ENCODE measurements around the gene KIRREL2.
"Not testable (repeated sequence)": the region's sequence is repeated elsewhere in the genome, so short reads cannot be mapped to it uniquely, and the experiment has no call there.

Gene KIRREL2

GRCh38 chr19:35856546-35857149, at the start of gene KIRREL2:
Gene KIRREL2 (plus strand): TSS chr19:35856911. CDS start chr19:35857120, 209 bp downstream.
- DNase-seq (ENCODE audit: low read depth): no peak

DNA sequence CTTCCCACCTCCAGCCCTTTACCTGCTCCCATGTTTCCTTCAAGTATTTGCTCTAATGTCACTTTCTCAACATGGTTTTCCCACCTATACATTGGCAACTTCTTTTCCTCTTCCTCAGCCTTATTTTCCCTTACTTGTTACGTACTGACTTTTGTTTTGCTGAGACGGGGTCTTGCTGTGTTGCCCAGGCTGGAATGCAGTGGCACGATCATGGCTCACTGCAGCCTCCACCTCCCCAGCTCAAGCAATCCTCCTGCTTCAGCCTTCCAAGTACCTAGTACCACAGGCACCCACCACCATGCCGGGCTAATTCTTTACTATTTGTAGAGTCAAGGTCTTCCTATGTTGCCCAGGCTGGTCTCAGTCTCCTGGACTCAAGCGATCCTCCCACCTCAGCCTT, 49.1 kb upstream of the KIRREL2 start:
- DNase-seq (ENCODE audit: low read depth): no peak

- no peak for DNase-seq (ENCODE audit: low read depth)
Measured at GRCh38 chr19:35811317-35812219, 45.1 kb upstream of the KIRREL2 start.

DNA sequence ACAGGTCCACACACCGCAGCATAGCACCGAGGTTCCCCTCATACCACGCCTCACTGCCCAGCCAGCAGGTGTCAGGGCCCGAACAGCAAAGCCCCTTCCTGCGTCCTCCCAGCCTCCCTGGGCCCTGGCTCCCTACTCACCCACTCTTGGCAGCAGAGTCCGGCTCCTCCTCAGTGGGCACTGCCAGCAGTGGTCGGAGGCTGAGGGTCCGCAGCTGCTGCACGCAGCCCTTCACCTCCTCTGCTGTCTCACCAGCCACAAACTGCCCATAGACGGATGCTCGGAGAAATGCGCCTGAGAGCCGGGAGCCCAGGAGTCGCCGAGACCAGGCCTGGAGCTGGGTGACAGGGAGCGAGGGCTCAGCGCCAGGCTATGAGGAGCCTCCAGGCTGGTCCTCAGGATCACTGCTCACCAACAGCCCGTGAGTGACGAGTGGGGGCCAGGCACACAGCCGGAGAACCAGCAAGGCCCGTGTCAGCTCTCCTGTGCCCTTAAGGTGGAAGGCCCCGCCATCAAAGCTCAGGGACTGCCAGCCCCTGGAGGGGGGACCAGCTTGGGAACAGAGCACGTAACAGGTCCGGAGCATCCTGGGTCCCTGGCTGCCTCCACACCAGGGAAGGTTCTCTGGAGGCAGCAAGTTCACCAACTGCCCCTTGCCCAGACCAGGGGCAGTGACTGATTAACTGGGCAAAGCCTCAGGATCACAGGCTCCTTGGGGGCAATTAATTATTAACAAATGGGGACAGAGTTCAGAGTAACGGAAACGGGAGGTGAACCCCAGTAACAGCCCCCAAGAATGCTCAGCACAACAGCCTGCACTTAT, 44.3 kb upstream of the KIRREL2 start, which contains the start of gene PRODH2:
Gene PRODH2, minus strand, starts transcription at position 626 of the 823 bp plus-strand sequence. Its CDS starts 40 bp downstream, at position 586.
- DNase-seq (ENCODE audit: low read depth): no peak

DNA sequence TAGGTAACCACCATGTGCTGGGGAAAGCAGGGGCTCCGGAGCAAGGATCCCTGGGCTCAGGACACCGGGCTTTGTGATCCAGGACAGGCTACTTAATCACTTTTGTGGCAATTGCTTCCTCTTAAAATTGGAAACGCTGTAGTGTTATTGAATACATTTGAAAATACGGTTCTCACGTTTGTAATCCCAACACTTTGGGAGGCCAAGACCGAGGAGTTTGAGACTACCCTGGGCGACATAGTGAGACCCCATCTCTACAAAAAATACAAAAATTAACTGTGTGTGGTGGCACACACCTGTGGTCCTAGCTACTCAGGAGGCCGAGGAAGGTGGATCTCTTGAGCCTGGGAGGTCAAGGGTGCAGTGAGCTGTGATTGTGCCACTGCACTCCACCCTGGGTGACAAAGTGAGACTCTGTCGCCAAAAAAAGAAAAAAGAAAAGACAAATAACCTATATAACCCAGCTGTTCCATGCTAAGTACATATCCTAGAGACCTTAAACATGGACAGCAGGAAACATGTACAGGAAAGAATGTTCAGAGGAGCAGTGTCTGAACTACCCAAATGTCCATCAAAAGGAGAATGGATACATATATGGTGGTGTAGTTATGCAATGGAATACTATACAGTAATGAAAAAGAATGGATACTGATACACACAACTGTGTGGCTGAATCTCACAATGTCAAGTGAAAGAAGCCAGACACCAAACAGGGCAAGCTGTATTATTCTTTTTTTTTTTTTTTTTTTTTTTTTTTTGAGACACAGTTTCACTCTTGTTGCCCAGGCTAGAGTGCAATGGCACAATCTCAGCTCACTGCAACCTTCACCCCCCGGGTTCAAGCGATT, 43.4 kb upstream of the KIRREL2 start:
- no peak for DNase-seq (ENCODE audit: low read depth)

- DNase-seq (ENCODE audit: low read depth): no peak
Measured at GRCh38 chr19:35816262-35816661, 40.4 kb upstream of the KIRREL2 start.

DNA sequence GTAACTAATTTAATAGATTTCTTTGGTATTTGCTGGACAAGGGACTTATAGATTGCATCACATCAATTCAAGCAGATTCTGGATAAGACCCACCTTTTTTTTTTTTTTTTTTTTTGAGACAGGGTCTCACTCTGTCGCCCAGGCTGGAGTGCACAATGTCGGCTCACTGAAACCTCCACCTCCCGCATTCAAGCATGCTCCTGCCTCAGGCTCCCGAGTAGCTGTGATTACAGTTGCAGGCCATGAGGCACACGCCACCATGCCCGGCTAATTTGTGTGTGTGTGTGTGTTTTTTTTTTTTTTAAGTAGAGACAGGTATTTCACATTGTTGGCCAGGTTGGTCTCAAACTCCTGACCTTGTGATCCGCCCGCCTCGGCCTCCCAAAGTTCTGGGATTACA, 39.9 kb upstream of the KIRREL2 start:
- DNase-seq (ENCODE audit: low read depth): no peak

- no peak for DNase-seq (ENCODE audit: low read depth)
Measured at GRCh38 chr19:35818445-35818844, 38.3 kb upstream of the KIRREL2 start.

DNA sequence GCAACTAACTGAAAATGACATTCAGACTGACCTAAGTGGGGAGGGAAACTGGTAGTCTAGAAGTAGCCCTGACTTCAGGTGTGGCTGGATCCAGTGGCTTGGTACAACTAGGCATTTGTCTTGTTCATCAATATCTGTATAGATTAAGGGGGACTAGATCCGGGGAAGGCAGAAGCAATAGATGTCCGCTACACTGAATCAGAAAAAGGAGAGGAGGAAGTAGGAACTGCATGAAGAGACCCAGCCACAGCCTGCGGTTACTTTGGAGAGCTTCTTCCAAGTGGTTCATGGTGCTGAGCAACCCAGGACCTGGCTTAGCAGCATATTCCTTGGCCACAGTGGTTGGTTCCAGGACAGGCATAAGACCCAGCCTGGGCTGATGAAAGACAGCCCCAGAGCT, 34.1 kb upstream of the KIRREL2 start:
- DNase-seq (ENCODE audit: low read depth): no peak

GRCh38 chr19:35824150-35824549, 32.6 kb upstream of the KIRREL2 start:
- DNase-seq (ENCODE audit: low read depth): no peak

DNA sequence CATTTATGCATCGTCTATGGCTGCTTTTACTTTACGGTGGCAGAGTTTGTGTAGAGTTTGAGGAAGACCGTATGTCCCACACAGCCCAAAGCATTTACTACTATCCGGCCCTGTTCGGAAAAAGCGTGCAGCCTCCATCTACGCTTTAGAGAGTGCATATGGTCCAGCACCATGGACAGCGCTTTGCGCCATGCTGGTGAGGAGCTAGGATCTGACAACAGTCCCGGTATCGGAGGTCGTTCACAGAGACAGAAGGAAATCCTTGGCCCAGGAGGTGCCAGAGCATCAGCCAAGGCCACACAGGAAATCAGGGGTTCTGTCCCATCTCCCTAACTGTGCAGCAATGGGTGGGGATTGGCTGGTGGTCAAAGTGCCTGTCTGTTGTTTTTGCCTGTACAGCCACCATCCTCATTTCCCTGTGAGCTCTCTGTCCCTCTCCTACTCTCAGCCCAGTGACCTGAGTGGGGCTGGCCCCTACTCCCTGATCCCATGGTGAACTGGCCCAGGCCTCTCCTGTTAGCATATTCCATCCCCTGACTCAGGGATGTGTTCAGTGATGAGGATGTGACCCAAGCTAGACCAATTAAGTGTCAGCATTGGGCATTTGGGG, 27.9 kb upstream of the KIRREL2 start:
- no peak for DNase-seq (ENCODE audit: low read depth)

DNA sequence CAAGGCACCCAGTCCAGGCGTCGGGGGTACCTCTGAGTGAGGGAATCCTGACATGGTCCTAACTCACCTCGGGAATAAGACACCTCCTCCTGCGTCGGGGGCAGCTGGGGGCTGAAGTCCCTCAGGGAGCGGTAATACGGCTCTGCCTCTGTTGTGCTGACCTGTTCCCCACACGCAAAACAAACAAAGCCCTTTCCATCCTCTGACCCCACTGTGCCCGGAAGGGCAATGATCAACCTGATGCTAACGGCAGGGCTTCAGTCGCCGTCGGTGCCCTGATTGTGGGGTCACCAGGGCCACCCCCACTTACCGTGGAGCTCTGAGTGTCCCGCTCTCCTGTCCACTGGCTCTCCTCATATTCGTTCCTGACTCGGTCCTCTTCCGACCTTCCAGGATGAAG, 25.7 kb upstream of the KIRREL2 start:
- DNase-seq (ENCODE audit: low read depth): no peak

DNA sequence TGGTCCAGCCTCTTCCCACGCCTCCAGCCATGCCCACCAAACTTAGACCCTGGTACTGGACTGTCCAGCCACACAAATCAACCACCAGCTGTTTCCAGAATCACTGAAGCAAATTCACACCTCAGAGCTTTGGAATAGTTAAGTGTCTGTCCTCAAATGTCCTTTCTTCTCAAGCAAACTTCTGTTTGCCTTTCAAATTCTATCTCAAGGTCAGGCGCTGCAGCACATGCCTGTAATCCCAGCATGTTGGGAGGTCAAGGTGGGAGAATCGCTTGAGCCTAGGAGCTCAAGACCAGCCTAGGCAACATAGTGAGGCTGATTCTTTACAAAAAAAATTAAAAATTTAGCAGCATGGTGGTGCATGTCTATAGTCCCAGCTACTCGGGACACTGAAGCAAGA, 24.7 kb upstream of the KIRREL2 start:
- DNase-seq (ENCODE audit: low read depth): no peak

DNA sequence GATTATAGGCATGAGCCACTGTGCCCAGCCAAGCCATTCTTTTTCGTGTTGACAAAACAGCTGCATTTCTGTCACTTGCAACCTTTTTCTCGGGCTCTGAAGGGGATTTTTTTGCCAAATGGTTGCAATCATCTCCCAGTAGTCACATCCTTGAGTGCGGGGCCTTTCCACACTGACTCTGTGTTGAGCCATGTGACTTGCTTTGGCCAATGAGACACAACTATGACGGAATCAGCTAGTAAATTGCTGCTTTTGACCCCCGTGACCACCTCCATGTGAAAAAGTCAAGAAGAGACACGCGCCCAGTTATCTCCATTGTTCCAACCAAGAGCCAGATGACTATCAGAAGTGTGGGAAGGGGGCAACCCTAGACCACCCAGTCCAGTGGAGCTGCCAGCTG, 22.7 kb upstream of the KIRREL2 start:
- no peak for DNase-seq (ENCODE audit: low read depth)

- not testable (repeated sequence) for DNase-seq (ENCODE audit: low read depth)
Measured at GRCh38 chr19:35836096-35836495, 20.6 kb upstream of the KIRREL2 start.

DNA sequence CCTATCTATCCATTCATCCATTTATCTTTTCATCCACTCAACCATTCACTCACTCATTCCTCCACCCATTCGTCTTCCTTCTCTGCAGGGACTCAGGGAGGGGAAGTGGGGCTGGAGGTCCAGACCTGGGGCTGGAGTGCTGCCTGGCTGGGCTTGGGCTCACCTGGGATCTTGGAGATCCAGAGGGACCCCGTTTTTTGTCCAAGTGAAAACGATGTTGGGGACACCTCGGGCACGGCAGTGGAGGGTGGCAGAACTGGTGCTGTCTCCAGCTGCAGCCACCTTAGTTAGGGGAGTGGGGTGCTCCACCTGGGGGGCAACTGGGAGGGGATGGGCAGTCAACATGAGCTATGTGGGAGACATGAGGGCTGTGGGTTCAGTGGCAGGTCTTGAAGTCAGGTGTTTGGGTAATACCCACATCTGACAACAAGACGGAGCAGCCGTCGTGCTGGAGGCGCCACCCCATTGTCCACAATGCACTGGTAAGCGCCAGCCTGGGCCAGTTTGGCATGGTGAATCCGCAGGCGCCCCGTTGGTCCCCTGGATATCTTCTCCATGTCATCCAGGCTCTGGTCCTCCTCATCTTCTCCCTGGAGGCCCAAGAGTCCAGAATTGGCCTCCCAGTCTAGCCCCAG, 14.6 kb upstream of the KIRREL2 start:
- DNase-seq (ENCODE audit: low read depth): no peak

GRCh38 chr19:35842666-35843272, 13.9 kb upstream of the KIRREL2 start:
- no peak for DNase-seq (ENCODE audit: low read depth)

GRCh38 chr19:35843676-35844481, 12.8 kb upstream of the KIRREL2 start:
- DNase-seq (ENCODE audit: low read depth): no peak

DNA sequence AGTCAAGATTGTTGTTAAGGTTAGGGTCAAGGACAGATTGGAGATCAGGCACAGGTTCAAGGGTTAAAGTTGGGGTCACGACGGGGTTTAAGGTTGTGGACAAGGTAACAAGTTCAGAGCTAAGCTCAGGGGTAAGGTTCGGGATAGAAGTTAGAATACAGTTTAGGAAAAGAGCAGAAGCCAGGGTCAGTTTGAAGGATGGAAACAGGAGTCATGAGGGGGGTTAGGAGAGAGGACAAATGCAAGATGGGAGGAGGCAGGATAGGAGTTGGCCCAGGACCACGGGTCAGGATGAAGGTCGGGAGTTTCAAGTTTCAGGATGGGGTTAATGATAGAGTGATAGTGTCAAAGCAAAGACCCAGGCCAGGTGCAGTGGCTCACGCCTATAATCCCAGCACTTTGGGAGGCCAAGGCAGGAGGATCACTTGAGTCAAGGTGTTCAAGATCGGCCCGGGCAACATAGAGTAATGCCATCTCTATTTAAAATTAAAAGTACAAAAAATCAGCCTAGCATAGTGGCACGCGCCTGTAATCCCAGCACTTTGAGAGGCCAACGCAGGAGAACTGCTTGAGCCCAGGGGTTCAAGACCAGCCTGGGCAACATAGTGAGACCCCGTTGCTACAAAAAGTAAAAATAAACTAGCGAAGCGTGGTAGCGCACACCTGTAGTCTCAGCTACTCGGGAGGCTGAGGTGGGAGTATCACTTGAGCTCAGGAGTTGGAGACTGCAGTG, 12.1 kb upstream of the KIRREL2 start:
- no peak for DNase-seq (ENCODE audit: low read depth)
